Loucy (cell line): ENCODE results near the gene RPS27L.

Source experiments
- CTCF ChIP-seq: fragments of 200-600 bp; sonication (generic); conservative IDR thresholded peaks from 2 replicates; pipeline ENCODE4 v1.5.1; 2014; ENCODE audit warnings: mild to moderate bottlenecking, antibody characterized with exemption, low read length
- EZH2phosphoT487 ChIP-seq: fragments of 200-600 bp; IDR thresholded peaks from 2 replicates; pipeline ENCODE4 v1.6.1; 2018; ENCODE audit warnings: antibody characterized with exemption, mild to moderate bottlenecking, moderate library complexity, borderline replicate concordance

GRCh38 chr15:63114465-63114864 is 42.8 kb downstream of the RPS27L start:
- no peak for TF ChIP-seq CTCF
- TF ChIP-seq EZH2phosphoT487 = no peak
